ENCODE results near the gene GCC1.
A peak's percentile ranks its signal among the peaks of the same experiment; 100 is the strongest.
"Not testable (repeated sequence)": the region's sequence is repeated elsewhere in the genome, so short reads cannot be mapped to it uniquely, and the experiment has no call there.

The GCC1 gene

DNA sequence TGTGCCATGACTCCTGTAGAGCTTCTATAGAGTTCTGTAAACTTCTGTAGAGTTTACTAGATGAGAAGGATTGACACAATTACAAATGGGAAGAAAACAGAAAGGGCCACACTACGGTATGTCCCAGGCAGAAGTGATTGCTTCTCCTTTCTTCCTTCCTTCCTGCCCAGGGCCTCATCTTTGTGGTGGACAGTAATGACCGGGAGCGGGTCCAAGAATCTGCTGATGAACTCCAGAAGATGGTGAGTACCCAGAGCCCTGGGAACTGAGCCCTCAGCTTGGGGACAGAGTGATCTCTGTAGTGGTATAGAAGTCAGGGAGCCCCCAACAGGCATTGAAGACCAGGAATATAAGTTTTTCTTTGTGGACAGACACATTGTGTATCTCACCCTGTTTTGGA lies 4.5 kb upstream of the GCC1 start:
- DNase-seq, result peak in 1 of 2 donors; percentile 17

DNA sequence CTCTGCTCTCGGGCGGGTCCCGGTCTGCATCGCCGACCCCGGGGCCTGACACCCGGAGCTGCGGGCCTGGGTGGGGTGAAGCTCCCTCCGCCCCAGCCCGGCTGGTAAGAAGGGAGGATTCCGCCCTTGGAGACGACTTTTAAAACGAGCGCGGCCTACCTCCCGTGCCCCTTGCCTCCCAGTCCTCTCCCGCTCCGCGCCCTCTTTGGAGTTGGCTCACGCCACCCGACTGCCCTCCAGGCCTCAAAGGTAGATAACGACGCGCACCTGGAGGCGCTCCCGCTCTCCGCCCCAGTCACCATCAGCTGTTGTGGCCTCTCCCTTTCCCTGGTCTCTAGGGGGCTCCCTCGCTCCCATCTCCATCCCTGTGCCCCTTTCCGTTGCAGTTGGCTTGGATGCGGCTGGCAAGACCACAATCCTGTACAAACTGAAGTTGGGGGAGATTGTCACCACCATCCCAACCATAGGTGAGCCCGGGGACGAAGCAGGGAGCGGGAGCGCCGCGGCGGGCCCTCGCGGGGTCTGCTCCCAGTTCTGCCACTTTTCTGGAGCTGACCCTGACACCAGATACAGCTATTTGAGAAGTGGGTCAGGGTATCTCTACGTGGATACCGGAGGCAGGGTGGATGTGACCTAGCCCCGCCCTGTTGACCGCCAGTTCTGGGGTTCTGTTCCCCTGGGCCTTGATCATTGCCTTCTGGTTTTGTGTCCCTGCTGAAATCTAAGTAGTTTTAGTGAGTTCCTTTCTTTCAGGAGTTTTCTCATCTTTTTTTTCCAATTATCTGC lies 3.5 kb upstream of the GCC1 start:
- no peak for DNase-seq

DNA sequence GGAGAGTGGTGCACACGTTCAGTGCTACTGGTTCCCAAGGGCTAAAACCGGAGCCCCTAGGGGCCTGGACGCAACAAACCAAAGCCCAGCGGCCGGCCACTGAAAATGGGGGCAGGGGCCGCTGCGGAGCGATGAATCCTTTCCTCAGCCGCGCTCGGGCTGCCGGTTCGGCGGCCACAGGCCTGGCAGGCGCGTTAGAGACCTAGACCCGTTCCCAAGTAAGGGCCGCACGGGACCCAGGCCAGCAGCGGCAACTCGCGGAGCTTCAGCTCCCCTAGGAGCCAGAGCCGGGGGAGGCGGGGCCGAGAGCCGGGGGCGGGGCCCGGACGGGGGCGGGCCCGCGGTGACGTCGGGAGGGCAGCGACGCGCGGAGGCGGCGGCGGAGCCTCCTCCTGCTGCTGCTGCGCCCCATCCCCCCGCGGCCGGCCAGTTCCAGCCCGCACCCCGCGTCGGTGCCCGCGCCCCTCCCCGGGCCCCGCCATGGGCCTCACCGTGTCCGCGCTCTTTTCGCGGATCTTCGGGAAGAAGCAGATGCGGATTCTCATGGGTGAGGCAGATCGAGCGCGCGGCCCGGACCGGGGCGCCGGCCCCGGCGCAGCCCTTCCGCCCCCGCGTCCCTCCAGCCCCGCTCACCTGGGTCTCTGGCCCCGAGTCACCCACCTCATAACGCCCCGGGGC lies 2.8 kb upstream of the GCC1 start, which contains the start of gene ARF5:
TSS of gene ARF5 (plus strand) at position 393 of the 678 bp plus-strand sequence. CDS start at position 481, 88 bp downstream.
- DNase-seq, result peak; percentile 84 to 89

DNA sequence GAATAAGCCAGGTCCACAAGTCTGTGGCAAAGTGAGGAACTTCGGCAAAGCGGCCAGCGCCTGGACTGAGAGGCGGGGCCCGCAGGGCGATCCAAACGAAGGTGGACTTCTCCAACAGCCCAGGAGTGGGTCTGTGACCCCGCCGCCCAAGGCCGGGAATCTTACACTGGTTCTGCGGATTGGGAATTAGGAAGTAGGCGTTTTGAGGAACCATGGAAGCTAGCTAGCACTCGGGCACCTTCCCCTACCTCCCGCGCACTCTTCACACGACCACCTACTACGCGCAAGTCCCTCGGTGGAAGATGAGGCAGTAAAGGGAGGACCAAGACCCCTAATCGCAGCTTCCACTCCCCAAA lies 2.2 kb upstream of the GCC1 start:
- peak in 1 of 2 donors; percentile 13 for DNase-seq

DNA sequence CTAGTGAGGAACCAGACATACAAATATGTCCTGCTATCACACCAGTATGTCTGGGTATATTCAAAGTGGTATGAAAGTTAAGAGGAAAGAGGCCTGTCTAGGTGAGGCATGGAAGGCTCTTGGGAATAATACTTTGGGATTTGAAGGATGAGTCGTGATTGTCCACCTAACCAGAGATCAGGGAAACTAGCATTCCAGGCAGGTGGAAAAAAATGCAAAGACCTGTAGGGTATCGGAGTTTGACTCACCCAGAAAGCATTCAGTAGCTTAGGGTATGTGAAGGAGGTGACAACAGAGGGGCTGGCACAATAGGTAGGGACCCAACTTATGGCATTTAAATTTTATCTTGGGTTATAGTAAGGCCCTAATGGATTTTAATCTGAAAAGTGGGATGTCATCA lies 950 bp upstream of the GCC1 start:
- DNase-seq, result no peak

DNA sequence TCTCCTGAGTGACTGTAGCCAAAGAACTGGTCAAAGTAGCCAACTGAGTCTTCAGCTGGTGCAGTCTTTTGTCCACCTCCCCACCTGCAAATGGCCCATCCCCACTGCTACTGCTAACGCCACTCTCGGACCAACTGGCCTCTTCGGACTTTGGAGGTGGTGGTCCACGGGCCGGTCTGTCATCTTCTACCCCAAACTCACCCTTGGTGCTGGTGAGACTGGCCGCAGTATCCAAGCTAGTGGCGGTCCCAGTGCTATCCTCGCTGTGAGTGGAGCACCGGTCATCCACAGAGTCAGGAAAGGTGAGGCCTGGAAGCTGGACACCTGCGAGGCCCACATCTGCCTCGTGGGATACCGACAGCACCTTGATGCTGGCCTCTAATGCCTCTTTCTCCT lies 750 bp downstream of the GCC1 start:
- no peak for DNase-seq

DNA sequence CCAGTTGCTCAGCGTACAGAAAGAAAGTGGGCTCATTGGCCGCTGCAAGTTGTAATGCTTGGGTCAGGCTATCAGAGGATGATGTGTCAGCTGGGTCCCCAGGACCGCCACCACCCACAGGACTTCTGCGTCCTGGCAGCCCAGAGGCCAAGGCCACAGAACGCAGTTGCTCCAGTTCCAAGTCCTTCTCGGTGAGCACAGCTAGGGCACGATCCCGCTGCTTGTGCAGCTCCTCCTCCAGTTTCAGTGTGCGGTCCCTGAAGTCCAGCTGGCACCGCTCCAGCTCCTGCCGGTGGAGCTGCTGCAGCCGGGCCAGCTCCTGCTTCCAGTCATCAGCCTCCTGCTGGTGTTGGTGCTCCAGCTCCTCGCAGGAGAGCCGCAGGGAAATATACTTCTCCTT lies 3.0 kb downstream of the GCC1 start:
- no peak for DNase-seq

DNA sequence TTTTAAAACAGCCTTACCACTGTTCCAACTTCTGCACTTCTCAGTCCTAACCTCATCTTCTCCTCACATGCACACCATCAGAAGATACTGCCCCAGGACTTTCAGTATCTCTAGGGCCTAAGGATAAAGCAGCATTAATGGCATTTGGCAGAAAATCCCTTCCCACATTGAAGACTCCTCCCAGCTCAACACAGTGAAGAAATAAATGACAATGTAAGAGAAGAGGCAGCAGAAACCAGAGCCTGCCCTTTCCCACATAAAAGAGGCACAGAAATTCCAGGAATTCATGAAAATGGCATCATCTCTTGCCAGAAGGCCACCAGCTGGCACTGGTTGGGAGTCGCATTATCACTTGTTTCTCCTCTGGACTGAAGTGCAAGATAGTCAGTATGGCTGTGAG lies 3.7 kb downstream of the GCC1 start:
- DNase-seq, result no peak

DNA sequence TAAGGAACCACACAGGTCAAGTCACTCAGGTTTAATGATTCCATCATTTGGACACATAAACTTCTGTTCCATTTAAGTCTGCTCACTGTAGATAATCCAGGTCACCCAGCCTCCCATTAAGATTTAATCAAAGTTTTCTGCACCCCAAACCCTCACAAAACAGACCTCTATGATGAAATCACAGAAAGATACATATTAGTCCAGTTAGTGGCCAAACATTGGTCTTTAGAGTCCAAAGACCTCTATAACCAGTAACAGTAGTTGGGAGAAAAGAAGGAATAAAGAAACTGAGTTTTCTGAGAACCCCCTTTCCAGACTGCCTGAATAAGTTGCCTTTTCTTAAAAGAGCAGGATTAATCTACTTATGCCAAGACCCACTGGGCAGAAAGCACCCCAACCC lies 4.8 kb downstream of the GCC1 start:
- no peak for DNase-seq

DNA sequence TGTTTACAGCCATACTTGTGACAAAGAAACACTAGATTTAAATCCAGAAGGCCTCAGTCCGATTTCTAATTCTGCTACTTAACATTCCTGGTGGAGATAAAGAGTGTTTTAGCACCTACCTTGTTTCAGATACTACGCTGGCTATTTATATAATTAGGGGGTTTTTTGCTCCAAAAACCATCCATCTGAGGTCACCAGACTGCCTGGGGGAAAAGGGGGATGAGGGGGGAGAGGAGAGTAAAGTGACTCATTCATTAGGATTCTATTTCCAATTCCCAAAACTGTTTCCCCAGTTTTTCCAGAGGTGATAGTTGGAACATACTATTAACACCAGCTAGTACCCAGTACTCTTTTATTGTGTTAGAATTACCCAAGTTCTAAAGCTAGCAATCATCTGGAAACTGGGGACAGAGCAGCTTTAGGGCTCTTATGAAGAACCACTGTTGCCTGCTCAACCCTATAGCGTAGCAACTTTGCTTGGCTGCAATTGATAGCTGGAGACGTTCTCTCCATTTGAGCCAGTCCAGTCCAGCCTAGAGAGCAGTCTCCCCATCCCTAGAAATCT lies 6.6 kb downstream of the GCC1 start:
- no peak for DNase-seq

DNA sequence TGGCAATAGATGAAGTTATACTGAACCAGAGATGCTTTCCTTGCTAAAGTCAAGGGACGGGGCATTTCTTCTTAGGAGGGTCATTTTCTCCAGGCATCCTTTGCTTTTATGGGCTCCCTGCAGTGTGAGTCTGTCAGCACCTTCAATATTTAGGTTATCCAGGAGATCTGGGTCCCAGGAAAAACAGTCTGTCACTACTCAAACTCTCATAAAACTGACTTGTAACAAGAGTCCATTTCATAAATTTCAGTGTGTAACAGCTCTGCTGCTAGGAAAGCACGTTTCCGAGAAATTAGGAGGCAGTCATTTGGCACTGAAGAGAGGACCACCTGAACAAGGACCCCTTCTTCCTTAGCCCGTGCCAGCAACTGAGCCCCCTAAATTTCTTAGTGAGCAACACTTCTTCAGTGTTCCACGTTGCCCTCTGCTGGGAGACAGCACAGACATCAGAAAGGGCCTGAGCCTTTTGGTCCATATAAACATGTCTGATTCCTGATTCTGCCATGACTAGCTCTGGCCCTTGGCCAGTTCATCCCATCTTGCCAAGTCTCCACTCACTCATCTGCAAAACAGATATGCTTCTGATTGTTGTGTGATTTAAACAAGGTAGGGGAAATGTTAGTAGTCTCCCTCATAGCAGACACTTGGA lies 7.2 kb downstream of the GCC1 start:
- no peak for DNase-seq

DNA sequence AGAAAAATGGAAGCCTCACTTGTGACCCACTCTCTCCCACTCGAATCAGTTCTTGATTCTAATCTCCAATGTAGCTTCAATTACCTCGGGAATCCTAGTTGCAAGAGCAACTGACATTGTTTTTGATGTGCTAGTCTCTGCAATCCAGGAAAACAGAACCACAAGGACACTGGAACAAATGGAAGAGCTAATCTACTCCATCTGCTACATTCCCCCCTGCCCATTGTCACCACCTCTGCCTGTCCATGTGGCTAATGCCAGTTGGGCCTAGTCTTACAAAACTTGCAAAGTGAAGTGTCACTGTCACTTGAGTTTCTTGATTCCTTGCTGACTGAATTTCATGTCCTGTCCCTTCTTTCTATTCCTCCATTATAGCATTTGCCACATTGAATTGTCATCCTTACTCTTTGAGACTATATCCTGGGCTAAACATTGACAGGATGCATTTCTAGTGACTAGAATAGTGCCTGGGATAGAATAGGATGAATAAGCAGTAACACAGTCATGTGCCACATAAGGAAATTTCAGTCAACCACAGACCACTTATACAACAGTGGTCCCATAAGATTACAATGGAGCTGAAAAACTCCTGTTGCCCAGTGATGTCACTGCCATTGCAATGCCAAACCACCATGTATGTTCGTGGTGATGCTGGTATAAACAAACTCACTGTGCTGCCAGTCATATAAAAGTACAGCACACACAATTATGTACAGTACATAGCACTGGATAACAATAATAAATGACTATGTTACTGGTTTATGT lies 13.5 kb downstream of the GCC1 start:
- no peak for DNase-seq

DNA sequence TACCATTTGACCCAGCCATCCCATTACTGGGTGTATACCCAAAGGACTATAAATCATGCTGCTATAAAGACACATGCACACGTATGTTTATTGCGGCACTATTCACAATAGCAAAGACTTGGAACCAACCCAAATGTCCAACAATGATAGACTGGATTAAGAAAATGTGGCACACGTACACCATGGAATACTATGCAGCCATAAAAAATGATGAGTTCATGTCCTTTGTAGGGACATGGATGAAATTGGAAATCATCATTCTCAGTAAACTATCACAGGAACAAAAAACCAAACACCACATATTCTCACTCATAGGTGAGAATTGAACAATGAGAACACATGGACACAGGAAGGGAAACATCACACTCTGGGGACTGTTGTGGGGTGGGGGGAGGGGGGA lies 17.4 kb downstream of the GCC1 start:
- DNase-seq, result not testable (repeated sequence)

DNA sequence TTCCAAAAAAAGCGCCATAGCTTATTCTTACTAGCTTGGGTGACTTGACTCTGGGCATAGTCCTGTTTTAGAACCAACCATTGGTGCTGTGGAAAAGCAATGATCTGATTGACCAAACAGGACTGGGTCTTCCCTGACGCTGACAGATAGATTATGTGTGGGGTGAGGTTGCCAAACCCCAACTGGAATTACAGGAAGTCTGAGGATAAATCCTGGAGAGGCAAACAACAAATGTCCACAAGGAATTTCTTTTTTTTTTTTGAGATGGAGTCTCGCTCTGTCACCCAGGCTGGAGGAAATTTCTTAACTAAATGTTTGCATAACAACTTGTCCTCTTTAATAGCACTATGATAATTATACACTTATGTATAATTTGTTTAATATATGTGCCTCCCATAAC lies 19.2 kb downstream of the GCC1 start:
- no peak for DNase-seq

DNA sequence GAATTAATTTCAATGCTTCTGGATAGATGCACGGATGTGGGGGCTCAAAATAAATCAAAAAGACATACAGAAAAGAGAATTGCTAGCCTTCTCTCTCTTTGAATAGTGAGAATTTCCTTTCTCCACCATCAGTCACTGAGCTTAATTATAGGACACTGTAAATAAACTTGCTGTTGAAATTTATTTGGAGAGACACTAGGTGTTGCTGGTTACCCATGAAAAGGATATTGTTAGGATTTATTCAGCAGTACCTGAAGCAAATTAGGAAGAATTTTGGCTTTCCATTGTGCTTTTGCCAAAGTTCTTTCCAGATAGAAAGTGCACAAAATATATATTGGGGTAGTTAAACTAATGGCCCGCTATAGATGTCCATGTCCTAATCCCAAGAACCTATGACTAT lies 27.6 kb downstream of the GCC1 start:
- no peak for DNase-seq

DNA sequence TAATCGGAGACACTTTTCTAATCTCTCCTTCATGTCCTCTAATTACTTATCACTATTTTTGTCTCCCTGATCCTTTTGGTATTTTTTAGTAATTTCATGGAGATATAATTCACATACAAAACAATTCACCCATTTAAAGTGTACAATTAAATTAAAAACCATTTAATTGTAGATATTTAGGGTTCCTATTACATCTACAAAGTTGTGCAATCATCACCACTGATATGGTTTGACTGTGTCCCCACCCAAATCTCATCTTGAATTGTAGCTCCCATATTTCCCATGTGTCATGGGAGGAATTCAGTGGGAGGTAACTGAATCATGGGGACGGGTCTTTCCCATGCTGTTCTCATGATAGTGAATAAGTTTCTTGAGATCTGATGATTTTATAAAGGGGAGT lies 29.0 kb downstream of the GCC1 start:
- DNase-seq, result no peak

DNA sequence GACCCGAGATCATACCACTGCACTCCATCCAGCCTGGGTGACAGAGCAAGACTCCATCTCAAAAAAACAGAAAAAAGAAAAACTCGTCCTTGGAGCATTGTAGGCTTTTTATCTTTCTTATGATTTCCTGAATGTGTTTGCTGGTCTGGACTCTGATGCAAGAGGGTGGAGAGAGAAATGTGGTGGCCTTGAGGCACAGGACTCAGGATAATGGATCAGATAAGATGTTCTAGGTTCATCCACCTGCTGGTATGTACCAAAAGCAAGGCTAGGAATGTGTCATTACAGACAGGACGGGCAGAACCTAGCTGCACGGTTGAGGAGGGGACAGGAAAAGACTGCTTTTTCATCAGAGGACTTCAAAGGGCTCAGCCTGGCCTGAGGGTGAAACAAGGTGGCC lies 33.5 kb downstream of the GCC1 start:
- DNase-seq, result no peak

DNA sequence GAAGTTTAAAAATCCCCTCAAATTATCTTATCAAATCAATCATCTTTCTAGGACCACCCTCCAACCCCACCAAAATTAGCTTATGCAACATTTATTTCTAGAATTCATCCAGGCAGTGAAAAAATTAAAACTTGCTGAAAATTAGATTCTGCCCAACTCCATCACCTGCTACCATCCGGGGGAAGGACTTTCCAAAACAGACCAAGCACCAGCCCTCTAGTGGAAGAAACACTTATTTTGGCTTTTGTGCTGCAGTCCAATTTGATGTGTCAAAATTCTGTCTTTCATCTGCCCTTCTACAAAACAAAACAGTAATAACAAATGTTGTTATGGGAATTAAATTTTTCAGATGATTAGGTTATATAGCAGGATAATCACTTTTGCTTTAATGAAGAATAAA lies 35.1 kb downstream of the GCC1 start:
- DNase-seq, result no peak

DNA sequence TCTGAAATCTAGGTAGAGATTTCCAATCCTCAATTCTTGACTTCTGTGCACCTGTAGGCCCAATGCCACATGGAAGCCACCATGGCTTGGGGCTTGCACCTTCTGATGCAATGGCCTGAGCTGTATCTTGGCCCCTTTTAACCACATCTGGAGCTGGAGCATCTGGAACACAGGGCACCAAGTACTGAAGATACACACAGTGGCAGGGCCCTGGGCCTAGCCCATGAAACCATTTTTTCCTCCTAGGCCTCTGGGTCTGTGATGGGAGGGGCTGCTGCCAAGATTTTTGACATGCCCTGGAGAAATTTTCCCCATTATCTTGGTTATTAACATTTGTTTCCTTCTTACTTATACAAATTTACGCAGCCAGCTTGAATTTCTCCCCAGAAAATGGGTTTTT lies 39.1 kb downstream of the GCC1 start:
- DNase-seq, result no peak

DNA sequence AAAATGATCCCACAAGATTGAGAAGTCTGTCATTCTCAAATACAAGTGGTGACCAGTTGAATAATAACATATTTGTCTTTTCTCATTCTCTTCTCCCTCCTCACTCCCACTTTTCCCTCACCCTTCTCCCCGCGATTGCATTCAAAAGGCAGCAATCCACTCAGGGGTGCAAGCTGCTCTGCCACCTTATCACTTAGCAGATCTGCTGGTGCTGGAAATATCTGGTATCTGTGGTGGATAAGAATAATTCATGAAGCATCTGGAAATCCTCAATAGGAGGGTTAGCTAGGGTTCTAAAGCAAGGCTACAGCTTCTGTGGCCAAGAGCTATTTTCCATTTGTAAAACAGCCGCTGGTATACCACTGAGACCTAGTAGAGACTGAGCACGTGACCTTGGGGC lies 43.8 kb downstream of the GCC1 start:
- no peak for DNase-seq

DNA sequence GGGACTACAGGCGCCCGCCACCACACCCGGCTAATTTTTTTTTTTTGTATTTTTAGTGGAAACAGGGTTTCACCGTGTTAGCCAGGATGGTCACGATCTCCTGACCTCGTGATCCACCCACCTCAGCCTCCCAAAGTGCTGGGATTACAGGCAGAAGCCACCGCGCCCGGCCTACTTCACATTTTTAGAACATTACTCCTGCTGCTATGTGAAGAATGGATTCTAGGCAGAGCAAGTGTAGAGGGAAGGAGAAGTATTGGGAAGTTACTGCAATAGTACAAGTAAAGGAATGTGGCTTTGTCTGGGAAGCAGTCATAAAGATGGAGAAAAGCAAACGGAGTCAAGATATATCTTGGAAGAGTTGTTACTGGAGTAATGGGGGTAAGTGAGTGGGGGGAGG lies 44.9 kb downstream of the GCC1 start:
- not testable (repeated sequence) for DNase-seq

DNA sequence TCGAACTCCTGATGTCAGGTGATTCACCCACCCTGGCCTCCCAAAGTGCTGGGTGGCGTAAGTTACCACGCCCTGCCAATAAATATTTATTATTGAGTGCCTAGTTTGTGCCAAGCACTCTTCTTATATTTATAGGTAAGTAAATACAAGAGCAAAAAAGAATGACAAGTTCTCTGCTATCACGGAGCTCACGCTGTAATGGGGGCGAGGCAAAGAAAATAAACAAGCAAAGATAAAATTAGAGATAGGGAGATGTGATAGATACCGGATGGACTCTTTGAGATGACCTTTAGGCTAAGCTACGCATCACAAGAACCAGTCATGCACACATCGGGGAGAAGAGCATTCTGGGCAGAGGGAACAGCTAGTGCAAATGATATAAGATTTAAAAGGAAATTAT lies 46.3 kb downstream of the GCC1 start:
- no peak for DNase-seq

DNA sequence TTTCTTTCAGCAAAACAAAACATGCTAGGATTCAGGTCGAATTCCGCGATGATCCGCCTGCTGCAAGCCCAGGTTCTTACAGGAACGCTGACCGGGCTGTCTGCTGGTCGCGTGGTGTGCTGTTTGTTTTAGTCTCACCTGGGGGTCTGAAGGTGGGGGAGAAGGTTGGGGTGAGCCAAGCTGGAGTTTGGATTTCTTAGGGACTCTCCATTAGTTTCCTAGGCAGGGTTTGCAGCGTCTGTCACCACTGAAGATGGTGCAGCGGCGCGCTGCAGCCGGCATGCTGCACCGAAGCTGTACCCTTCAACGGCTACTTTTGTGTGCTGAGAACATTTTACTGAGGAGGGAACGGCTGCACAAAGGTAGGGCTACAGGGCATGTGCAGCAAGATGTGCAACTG lies 48.7 kb downstream of the GCC1 start:
- no peak for DNase-seq
